AG09309 (cell line): ENCODE measurements around the gene POU2AF3.
A peak's percentile ranks its signal among the peaks of the same experiment; 100 is the strongest.

Experiments used
- DNase-seq: peaks from one replicate; pipeline ENCODE4 v3.0.0-alpha.2; 2010; ENCODE audit warnings: low read depth
- H3K4me3 ChIP-seq: 2 replicates; pipeline ENCODE4 v1.5.1; 2011; ENCODE audit warnings: mild to moderate bottlenecking, low read depth, low read length, moderate library complexity; ENCODE audit not compliant: control insufficient read depth
- CTCF ChIP-seq: IDR thresholded peaks from 2 replicates; pipeline ENCODE4 v1.5.1; 2011; ENCODE audit warnings: mild to moderate bottlenecking, low read depth, low read length, inconsistent platforms; ENCODE audit not compliant: insufficient read depth, control insufficient read depth; ENCODE audit errors: missing control alignments

Gene POU2AF3

GRCh38 chr11:111298413-111299100, at the start of gene POU2AF3:
Gene POU2AF3, plus strand, starts transcription at chr11:111298546. Its CDS starts 36 bp downstream, at chr11:111298582.
- peak within 1 kb of the TSS; percentile 52 for H3K4me3 ChIP-seq
- no peak for TF ChIP-seq CTCF
- DNase-seq, result no peak

DNA sequence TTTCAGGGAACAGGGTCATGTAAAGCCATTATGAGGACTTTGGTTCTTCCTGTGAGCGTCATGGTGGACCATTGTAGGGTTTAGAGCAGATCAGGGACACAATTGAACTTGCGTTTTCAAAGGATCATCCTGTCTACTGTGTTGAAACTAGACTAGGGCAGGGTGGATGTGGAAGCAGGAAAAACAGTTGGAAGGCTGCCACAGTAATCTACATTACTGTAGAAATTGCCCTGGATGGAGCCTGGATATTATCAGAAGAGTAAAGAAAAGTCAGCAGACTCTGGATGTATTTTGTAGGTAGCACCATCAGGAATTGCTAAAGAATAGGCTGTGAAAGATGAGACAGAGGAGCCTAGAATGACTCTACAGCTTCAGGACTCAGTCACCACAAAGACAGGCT, 47.4 kb upstream of the POU2AF3 start:
- DNase-seq, result no peak
- no peak overlapping the region for H3K4me3 ChIP-seq
- no peak for TF ChIP-seq CTCF

DNA sequence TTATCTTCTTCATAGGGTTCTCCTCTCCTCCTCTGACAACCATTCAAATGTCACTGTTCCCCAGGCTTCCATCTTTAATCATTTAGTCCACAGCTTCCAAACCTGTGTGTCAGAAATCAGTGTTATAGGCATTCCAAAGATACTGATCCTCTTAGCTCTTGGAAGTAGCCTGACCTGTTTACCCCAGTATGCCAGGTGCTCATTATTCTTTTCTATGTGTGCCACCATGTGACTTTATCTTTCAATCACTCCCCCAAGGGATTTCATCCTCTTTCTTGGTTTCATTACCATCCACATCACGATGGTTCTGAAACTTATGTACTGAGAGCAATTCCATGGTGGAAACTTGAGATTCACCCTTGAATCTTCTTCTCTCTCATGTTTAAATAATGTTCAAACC, 45.2 kb upstream of the POU2AF3 start:
- H3K4me3 ChIP-seq, result no peak overlapping the region
- DNase-seq, result no peak
- no peak for TF ChIP-seq CTCF

DNA sequence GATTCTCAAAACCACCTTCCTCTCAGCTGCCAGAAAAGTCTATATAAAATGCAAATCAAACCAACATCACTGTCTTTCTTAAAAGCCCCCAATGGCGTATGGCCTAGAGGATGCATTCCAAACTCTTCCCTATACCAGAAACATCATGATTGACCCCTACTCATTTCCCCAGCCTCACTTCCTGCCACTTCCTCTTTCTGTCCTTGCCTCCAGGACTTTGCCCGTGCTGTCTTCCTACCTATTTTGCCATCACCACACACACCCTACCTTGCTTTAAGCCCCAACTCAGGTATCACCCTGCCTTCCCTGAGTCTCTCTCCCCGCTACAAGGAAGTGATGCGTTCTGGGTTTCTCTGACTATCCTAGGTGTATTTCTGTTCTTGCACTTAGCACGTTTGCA, 44.7 kb upstream of the POU2AF3 start:
- no peak overlapping the region for H3K4me3 ChIP-seq
- no peak for DNase-seq
- TF ChIP-seq CTCF, result no peak

DNA sequence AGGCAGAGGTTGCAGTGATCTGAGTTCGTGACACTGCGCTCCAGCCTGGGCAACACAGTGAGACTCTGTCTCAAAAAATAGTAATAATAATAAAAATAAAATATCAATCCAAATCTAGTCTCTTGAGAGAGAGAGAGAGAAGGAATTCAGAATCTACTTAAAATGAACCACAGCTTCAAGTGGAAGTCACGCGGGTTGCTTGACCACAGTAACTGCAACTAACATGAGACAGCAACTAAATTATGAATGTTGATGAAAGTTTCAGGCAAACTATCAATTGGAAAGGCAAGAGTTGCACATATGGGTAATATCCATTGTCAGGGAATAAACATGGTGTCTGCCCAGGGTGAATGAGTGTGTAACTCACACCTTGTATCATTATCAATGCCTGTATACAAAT, 40.3 kb upstream of the POU2AF3 start:
- no peak for TF ChIP-seq CTCF
- no peak for DNase-seq
- no peak overlapping the region for H3K4me3 ChIP-seq

DNA sequence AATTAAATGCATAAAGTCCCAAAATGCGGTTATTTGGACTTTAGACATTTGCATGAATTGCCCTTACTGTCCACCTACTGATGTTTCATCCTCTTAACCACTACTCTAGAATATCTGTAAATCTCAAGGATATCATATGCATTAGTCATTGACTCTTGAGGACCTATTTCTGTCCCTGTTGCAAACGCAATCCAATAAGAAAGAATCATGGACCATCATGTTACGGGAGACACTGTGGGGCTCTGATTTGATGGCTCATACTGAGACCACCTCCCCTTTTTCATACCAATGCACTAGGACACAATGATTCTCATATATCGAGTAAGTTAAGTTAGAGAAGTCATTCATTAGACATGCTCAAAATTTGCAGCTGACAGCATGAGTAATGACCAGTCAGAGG, 38.5 kb upstream of the POU2AF3 start:
- no peak for DNase-seq
- no peak overlapping the region for H3K4me3 ChIP-seq
- no peak for TF ChIP-seq CTCF

DNA sequence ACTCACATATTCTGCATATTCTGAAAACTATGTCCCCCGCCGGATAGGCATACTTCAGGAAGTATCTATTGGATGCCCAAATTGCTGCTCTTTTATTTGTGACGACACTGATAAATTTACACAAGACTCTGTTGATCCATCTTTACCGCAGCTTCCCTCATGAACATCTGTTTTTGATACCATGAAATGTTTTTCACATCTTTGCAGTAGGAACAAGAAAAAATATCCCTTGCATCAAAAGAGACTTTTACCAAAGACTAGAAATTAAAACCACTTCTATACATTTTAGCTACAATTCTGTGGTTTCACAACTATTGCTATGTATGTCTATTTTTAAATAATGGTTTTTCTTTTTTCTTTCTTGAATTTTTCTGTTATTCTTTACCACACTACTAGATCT, 37.5 kb upstream of the POU2AF3 start:
- TF ChIP-seq CTCF, result no peak
- H3K4me3 ChIP-seq, result no peak overlapping the region
- no peak for DNase-seq
